ENCODE measurements around the gene ARHGAP15.

ARHGAP15 gene

GRCh38 chr2:143548032-143548431 lies 418.8 kb downstream of the ARHGAP15 start:
- no peak for DNase-seq

- no peak for DNase-seq
Measured at GRCh38 chr2:143550500-143550899, 421.3 kb downstream of the ARHGAP15 start.

GRCh38 chr2:143551971-143552650 lies 422.9 kb downstream of the ARHGAP15 start:
- DNase-seq, result no peak

- peak; percentile 5 to 8 for DNase-seq
Measured at GRCh38 chr2:143553261-143553660, 424.0 kb downstream of the ARHGAP15 start.

- no peak for DNase-seq
Measured at GRCh38 chr2:143558665-143559064, 429.4 kb downstream of the ARHGAP15 start.

DNA sequence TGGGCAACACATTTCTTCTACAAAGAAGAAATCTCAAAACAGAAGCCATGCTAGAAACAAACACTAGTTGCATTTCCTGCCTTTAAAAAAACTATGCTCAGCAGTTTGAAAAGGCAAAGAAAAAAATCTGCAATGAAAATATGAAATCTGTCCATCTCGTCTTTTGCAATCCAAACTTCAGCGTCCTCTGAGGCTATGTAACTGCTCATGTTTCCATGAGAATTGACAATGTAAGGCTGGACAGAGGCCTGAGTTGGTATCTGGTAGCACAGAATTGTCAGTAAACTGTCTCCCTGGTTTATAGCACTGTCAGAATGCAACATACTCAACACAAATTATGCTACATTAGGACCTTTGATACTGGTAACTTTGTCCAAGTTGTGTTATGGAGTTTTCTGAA lies 429.9 kb downstream of the ARHGAP15 start:
- no peak for DNase-seq

- DNase-seq, result no peak
Measured at GRCh38 chr2:143560724-143561123, 431.5 kb downstream of the ARHGAP15 start.

DNA sequence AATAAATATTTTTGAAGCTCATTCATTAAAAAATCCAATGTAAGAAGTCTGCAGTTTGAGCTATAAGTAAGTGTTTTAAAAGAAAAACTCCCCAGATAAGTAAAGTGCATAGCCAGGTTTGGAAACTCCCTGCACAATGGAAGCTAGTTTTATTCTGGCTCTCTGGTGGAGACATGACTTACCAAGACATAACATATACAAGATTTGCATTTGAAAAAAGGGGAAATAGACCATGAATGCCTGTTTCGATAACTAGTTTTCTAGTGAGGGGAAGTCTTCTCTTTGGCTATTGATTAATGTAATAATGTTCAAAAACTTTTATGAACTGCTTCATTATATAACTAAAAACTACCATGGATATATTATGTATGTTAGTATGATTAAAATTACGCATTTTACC lies 435.2 kb downstream of the ARHGAP15 start:
- DNase-seq, result no peak

DNA sequence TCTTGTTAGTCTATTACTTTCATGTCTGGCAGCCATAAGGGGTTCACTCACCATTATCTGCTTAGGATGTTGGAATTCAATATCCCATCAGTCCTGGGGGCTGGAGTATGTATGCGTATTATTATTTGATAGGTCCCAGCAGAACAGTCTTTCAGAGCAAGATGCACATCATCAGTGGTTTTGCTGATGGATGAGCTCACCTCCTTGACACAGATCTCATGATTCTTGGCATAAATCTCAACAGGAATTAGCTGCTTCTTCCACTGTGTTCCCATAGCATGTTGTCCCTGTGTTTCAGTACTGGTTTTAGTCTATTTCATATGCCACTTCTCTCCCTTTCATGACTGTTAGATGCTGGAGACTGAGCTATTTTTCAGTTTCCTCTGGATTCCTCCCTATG lies 442.5 kb downstream of the ARHGAP15 start:
- DNase-seq, result no peak

DNA sequence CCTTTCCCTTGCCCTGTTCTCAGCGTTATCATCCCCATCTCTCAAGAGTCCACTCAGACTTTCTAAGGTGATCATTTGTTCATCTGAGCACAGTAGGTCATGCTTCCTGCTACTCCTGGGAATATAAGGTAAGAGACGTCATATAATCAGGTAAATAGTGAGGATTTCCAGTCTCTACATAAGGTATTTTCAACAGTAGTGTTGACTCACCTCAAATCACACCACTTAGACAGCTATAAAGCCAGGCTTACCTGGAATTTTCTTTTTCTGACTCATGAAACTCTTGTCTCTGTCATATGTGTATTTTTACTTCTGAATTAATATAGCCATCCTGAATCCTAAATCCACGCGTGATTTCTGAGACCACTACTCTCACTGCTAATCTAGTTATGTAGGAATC lies 443.2 kb downstream of the ARHGAP15 start:
- no peak for DNase-seq

DNA sequence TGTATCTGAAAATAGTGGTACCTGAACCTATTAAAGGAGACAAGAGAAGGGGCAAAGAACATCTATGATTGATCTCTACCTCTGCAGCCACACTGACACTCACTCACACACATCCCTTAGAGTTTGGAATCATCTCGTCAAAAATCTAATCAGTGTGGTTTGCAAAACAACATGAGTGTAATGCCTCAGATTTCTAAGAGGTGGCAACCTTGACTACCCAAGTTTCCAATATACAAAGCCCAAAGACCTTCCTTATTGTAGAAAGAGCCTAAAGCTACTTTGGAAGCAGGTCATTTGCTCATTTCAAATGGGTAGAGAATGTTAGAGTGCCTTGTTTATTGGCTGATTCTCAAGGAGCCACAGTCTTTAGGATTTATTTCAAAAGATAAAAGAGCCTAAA lies 444.9 kb downstream of the ARHGAP15 start:
- no peak for DNase-seq

DNA sequence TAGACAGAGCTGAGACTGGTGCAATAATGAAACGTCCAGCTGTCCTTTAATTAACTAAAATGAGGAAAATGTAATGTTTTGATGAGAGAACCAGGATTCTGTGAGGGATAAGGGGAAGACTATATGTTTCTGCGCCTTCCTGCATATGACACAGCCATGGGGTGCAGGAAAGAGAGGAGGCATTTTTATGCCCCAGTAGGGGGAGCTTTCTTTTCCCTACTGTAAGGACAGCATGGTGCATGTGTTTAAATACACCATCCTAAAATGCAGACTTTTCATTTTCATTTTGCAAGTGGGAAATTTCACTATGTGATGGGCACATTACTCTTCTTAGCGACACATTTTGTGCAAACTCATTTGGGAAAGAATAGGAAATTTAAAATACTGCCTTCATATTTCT lies 446.1 kb downstream of the ARHGAP15 start:
- DNase-seq, result no peak

GRCh38 chr2:143577489-143577888 lies 448.3 kb downstream of the ARHGAP15 start:
- DNase-seq, result no peak

DNA sequence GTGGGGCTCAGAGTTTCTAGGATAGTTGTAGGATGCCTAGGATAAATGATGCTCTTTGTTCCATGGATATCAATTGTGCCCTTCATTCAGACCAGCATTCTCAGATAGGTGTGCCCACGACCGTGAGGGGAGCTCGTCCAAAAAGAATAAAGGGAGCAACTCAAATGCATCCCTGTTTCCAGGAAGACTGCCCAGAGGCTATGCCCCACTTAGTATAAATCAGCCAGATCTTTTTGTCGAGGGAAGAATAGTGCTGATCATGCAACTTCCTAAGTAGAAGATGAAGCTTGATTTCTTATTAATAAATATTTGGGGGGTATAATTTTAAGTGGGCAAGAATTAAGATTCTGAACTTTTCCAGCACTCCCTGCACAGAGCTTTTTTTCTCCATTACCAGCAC lies 450.2 kb downstream of the ARHGAP15 start:
- DNase-seq, result no peak

DNA sequence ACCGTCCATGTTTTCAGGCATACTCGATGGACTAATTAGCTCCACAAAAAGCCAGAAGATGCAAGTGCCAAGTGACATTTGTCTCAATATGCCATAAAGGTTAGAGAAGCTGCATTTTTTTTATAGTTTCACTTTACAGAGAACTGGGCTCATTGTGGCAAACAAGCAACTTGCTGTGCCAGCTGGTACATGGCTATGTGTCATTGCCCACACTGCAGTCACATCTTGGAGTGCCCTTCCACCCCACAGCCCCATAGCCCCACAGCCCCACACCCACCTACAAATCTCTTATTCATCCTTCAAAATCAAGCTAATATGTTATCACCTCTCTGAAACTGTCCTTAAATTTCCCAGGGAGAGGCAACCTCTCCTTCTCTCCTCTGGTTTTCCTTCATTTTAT lies 451.9 kb downstream of the ARHGAP15 start:
- DNase-seq, result no peak

GRCh38 chr2:143582046-143582747 lies 453.0 kb downstream of the ARHGAP15 start:
- no peak for DNase-seq

GRCh38 chr2:143584936-143585335 lies 455.7 kb downstream of the ARHGAP15 start:
- no peak for DNase-seq

GRCh38 chr2:143586119-143586518 lies 456.9 kb downstream of the ARHGAP15 start:
- no peak for DNase-seq

DNA sequence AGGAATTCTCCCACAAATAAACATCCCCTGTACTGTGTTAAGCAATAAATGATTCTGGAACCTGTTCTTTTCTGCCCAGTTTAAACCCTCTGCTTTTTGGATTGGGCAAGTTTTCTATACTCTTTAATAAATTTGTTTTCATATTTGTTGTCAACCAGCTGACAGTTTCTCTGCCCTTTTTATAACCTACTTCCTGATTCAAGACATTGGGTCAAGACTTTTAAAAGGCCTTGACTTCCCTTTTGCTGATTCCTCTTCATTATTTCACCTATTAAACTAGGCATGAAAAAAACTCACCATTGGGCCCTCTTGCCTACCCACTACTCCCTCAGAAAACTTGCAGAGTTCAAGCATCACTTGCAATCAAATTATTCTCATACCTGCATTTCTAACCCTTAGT lies 459.5 kb downstream of the ARHGAP15 start:
- no peak for DNase-seq

DNA sequence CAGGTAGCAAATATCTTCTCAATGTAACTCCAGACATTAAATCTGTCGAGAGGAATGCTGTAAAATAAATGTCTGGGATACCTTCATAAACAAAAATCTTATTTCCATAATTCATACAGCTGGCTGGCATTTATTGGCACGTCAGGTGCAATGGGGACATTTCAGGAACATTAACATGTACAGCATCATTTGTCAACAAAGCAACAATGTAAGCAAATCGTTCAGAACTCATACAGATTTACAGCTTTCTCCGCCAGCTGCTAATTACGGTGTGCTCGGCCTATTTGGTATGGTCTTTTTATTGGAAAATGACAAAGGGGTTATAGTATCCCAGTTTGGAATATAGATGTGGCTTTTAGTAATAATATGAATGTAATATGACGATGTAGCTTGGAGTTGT lies 464.9 kb downstream of the ARHGAP15 start:
- DNase-seq, result no peak

- no peak for DNase-seq
Measured at GRCh38 chr2:143594745-143595144, 465.5 kb downstream of the ARHGAP15 start.

GRCh38 chr2:143600116-143600515 lies 470.9 kb downstream of the ARHGAP15 start:
- no peak for DNase-seq

- no peak for DNase-seq
Measured at GRCh38 chr2:143601828-143602227, 472.6 kb downstream of the ARHGAP15 start.

DNA sequence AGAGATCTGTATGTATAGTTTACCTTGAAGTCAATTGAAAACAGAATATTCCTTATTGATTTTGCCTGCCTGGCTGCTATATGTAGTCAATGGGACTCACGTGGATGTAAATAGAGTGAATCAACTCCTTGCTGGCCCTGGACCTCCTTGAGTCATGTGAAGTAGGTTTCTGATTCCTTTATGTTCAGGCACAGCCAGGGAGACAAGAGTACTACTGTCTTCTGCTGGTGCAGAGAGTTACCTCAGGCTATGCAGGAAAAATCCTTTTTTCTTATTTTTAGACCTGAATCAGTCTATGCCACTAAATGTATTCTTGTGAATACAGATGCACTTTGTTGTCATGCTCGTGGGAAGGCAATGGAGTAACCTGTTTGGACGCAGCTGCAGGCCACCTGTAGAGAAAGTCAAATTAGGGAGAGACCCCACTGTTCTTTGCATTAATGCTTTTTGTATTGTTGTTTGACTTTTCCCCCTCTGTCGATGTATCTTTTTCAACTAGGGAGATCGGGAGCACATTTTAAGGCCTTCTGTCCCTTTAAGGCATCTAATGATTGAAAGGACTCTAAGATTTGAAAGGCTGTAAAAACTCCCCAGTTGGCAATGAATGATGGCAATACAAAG lies 473.9 kb downstream of the ARHGAP15 start:
- DNase-seq, result no peak
